Mammary epithelial cell (primary cell): ENCODE results near the gene SRGAP1.

Source experiments
- CTCF ChIP-seq, 2 donors: IDR thresholded peaks in 1 of 2; conservative IDR thresholded peaks in 1 of 2; 2 replicates each; pipeline ENCODE4 v1.5.1; 2011 to 2012; ENCODE audit warnings: inconsistent platforms in 2 of 2, low read length in 2 of 2, mild to moderate bottlenecking in 2 of 2, control low read depth in 1 of 2, low read depth in 1 of 2; ENCODE audit not compliant: insufficient read depth in 1 of 2; ENCODE audit errors: extremely low read depth in 1 of 2
- EZH2 ChIP-seq: IDR thresholded peaks from 2 replicates; pipeline ENCODE4 v1.6.1; 2012; ENCODE audit warnings: low read length, inconsistent platforms, borderline replicate concordance

DNA sequence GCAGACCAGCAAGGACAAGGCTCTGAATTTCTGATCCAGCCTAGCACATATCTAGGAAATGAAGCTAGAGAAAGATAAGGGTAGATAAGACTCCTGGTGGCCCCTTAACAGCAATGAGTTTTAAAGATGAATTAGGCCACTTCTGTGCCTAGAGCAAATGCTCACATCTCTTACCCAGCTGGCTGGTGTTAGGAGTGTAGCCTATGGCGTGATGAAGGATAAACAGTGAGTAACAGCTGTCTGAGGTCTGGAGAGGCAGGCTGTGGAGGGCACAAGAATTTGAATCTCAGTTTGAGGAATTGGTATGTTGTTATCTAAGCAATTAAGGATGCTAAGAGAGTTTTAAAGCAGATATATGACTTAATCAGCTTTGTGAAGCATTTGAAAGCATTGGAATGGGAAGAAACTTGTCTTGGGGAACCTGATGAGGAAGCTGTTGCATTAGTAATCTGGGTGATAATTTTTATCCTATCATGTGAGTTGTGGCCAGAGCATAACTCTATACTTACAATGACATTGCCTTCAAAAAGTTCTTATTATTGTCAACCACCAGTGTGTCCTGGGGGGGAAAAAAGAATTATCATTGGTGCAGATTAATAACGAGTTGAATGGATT lies 161.8 kb downstream of the SRGAP1 start:
- no peak for TF ChIP-seq CTCF (conservative IDR thresholded peaks at IDR 0.05 in 1 of 2, IDR thresholded peaks at IDR 0.05 in 1 of 2; ENCODE audit: extremely low read depth in 1 of 2, insufficient read depth in 1 of 2, low read depth in 1 of 2, low read length in 2 of 2)
- no peak for TF ChIP-seq EZH2
